EL (cell line): ENCODE results near the gene STRBP.
"Not testable (repeated sequence)": the region's sequence is repeated elsewhere in the genome, so short reads cannot be mapped to it uniquely, and the experiment has no call there.

Experiments
- DNase-seq: peaks from one replicate; pipeline ENCODE4 v3.0.0-alpha.2; 2016

STRBP gene

GRCh38 chr9:123186029-123186428, 82.4 kb downstream of the STRBP start:
- not testable (repeated sequence) for DNase-seq

GRCh38 chr9:123176949-123177348, 91.4 kb downstream of the STRBP start:
- no peak for DNase-seq

- peak; percentile 26 for DNase-seq
Measured at GRCh38 chr9:123175854-123176629, 92.3 kb downstream of the STRBP start.

- no peak for DNase-seq
Measured at GRCh38 chr9:123174887-123175518, 93.4 kb downstream of the STRBP start.

- no peak for DNase-seq
Measured at GRCh38 chr9:123174079-123174478, 94.3 kb downstream of the STRBP start.

- DNase-seq: no peak
Measured at GRCh38 chr9:123169926-123170325, 98.5 kb downstream of the STRBP start.

GRCh38 chr9:123168586-123168985, 99.8 kb downstream of the STRBP start:
- no peak for DNase-seq

- DNase-seq: no peak
Measured at GRCh38 chr9:123167474-123167873, 100.9 kb downstream of the STRBP start.

GRCh38 chr9:123165813-123166212, 102.6 kb downstream of the STRBP start:
- DNase-seq: no peak

GRCh38 chr9:123164285-123164684, 104.1 kb downstream of the STRBP start:
- no peak for DNase-seq

- no peak for DNase-seq
Measured at GRCh38 chr9:123162791-123163345, 105.5 kb downstream of the STRBP start.

GRCh38 chr9:123162360-123162759, 106.0 kb downstream of the STRBP start:
- DNase-seq: no peak

- DNase-seq: no peak
Measured at GRCh38 chr9:123157221-123157620, 111.2 kb downstream of the STRBP start.

- no peak for DNase-seq
Measured at GRCh38 chr9:123150708-123151503, 117.5 kb downstream of the STRBP start.

GRCh38 chr9:123149067-123149466, 119.3 kb downstream of the STRBP start:
- DNase-seq: no peak

- no peak for DNase-seq
Measured at GRCh38 chr9:123138163-123138562, 130.2 kb downstream of the STRBP start.

GRCh38 chr9:123135430-123135829, 133.0 kb downstream of the STRBP start:
- DNase-seq: no peak

GRCh38 chr9:123132696-123133095, 135.7 kb downstream of the STRBP start:
- DNase-seq: no peak

GRCh38 chr9:123131993-123132392, 136.4 kb downstream of the STRBP start:
- no peak for DNase-seq

- peak; percentile 83 for DNase-seq
Measured at GRCh38 chr9:123131258-123131657, 137.1 kb downstream of the STRBP start.

GRCh38 chr9:123129423-123129822, 139.0 kb downstream of the STRBP start:
- DNase-seq: no peak

GRCh38 chr9:123128591-123128990, 139.8 kb downstream of the STRBP start:
- DNase-seq: no peak

GRCh38 chr9:123127512-123128075, 140.8 kb downstream of the STRBP start:
- DNase-seq: no peak
